Stimulated activated CD8-positive, alpha-beta memory T cell treated with anti-CD3 and anti-CD28 coated beads, Interleukin-12 subunit alpha, Interleukin-12 subunit beta, amount 100 ng/mL, for 1 hour (primary cell): ENCODE results near the gene NUP214.
"Not testable (repeated sequence)": the region's sequence is repeated elsewhere in the genome, so short reads cannot be mapped to it uniquely, and the experiment has no call there.

Experiments
- DNase-seq: peaks from one replicate; pipeline ENCODE4 v3.0.0-alpha.2; 2020; ENCODE audit warnings: low read depth

NUP214 gene

DNA sequence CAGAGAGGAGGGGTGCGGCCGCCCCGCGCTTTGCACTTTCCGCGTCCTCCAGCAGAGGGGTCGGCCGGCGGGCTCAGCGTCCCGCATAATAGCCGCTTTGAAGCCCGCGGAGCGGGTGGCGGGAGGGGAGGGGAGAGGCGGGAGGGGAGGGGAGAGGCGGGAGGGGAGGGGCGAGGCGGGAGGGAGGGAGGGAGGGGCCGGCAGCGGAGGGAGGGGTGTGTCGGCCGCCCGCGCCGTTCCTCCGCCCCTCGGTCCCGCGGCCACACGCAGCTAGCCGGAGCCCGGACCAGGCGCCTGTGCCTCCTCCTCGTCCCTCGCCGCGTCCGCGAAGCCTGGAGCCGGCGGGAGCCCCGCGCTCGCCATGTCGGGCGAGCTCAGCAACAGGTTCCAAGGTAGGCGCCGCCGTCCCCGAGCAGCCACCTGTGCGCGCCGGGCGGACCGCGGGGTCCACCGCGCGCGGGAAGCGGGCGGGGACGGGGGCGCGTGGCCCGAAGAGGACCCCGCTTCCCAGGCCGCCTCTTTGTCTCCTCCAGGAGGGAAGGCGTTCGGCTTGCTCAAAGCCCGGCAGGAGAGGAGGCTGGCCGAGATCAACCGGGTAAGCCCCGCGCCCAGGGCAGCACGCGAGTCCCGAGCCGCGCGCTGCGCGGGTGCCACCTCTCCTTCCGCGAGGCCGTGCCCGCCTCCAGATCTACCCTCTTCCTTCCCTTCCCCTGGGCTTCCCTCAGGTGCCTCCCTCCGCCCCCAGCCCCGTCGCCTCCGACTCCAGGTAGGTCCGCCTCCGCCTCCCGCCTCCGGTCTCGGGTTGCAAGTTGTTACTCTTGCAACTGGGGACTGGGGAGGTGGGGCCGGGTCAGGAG, 28.9 kb upstream of the NUP214 start, which contains the start of gene AIF1L:
Gene AIF1L, plus strand, starts transcription at position 263 of the 857 bp plus-strand sequence. Its CDS starts 99 bp downstream, at position 362.
- DNase-seq = no peak

DNA sequence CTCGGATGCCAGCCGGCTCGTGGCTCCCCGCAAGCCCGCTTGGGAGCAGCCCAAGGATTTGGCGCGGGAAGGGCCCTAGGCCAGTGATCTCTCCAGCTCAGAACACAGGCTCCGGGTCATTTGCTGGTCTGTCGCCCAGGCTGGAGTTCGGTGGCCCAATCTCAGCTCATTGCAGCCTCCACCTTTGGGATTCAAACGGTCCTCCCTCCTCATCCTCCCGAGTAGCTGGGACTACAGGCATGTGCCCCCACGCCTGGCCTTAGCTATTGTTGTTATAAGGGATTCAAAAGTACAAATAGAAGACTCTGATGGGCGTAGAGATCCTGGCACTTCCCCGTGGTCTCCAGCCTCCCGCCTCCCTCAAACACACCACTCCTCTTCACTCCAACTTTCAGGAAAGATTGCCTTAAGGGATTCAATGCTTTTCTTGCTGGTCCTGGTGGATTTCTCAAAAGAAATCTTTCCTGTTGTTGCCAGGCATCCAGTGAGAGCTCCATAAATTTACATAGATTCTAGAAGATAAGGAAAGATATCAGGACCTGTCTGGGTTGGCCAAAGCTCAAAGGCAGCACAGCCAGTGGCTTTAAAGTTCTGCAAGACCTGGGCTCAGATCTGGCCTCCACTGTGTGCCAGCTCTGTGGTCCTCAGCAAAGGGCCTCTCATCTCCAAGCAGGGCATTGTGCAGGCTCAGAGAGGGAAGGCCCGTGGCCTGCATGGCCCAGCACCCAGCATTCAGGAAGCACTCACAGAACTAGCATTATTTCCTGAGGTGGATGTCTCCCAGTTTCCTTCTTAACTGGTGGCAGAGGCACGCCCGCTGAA, 28.0 kb upstream of the NUP214 start:
- DNase-seq = no peak

DNA sequence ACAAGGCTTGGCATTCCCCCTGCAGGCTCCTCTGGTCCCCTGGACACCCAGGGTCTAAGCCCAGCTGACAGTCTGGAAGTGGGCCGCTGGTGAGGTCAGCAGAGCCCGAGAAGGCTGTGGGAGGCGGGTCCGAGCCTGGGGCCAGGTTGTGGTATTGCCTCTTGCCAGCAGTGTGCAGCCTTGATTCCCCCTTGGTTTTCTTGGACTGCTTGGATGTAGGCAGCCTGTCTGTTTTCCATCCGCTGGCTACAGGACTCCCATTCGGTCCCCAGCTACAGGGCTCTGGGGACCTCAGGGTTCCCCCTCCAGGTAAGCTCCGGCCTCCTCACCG, 27.5 kb upstream of the NUP214 start:
- DNase-seq = no peak

DNA sequence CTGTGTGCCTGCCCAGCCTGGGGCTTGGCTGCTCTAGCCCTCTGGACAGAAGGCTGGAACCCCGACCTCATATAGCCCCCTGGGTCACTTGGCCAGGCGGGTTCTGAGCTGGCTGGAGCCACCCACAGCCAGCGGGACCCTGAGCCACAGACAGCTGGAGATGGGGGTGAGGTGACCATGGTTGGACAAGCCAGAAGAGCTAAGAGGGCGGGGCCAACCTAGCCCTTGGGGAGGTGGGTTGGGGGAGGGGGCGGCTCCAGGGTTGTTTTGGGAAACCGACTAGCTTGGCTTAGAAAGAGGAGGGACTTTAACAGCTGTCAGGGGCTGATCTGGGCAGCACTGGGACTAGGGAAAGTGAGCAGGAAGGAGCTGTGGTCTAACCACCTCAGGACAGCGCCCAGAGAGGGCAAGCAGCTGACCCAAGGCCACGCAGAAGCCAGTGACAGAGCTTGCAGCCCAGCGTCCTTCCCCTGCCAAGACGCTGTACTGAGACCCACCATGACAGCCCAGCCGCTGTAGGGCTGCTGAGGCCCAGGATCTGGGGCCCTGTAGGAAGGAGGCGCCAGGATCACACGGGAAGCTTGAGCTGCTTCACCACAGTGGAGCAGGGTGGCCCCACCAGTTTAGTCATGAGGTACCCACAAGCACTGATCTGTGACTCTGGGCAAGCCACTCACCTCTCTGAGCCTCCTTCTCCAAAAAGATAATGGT, 26.8 kb upstream of the NUP214 start:
- DNase-seq = no peak

DNA sequence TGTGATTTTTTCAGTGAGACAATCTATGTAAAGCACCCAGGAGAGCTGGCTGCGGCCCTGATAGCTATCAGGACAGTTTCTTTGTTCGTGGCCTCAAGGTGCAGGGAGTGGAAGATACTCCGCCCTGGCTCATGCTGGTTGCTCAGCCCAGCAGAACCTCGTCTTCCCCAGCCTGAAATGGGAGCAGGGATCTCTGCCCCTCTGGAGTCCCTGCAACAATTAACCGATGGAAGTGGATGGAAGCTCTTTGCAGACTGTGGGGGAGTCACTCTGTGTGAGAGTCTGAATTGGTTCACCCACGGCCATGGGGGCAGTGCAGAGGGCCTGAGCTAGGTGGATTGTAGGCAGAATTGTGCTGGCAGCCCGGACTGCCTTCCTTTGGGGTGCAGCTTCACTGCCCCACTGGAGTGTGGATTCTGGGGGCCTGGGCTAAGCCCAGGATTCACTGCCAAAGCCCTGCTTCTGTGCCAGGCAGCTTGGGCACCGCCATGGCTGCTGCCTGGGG, 26.2 kb upstream of the NUP214 start:
- DNase-seq = no peak

DNA sequence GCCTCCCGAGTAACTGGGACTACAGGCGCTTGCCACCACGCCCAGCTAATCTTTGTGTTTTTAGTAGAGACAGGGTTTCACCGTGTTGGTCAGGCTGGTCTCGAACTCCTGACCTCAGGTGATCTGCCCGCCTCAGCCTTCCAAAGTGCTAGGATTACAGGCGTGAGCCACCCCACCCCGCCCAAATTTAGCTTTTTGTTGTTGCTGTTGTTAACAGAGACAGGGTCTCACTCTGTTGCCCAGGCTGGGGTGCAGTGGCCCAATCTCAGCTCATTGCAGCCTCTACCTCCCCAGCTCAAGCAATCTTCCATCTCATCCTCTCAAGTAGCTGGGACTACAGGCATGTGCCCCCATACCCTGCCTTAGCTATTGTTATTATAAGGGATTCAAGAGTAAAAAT, 25.5 kb upstream of the NUP214 start:
- not testable (repeated sequence) for DNase-seq

DNA sequence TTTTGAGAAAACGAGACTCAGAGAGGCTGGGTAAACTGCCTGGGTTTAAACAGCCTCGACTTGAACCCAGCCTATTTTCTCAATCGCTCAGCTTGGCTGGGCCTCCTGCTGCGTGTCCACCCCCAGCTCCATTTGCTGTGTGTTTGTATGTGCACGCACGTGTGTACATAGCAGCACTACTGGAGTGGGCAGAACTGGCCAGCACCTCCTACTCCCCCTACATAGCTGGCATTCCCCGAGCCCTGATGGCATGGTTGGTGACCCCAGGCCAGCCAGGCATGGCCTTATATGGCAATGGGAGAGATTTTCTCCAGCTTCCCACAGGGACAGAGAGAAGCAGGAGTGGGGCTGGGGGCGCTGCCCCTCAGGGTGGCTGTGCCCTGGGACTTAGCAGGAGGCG, 24.9 kb upstream of the NUP214 start:
- DNase-seq = no peak

DNA sequence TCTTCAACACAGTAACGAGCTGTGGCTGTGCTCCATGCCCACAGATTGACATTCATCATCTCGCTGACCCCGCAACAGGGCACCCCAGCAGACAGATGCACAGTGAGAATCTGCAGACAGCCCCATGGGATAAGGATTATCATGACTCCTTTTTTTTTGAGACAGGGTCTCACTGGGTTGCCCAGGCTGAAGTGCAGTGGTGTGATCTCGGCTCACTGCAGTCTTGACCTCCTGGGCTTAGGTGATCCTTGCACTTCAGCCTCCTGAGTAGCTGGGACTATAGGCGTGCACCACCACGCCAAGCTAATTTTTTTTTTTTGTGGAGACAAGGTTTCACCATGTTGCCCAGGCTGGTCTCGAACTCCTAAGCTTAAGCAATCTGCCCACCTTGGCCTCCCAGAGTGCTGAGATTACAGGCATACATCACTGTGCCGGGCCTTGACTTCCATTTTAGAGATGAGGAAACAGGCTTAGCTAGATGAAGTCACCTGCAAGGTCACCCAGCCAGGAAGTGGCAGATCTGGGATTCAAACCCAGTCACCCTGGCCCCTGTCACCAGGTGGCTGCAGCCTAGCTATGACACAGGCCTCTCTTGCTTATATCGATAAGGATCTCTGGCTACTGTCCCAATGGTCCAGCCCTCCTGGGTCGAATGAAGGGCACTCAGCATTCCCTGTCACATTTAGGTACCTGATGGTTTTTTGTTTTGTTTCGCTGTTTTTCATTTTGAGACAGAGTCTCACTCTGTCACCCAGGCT, 24.0 kb upstream of the NUP214 start:
- no peak for DNase-seq

DNA sequence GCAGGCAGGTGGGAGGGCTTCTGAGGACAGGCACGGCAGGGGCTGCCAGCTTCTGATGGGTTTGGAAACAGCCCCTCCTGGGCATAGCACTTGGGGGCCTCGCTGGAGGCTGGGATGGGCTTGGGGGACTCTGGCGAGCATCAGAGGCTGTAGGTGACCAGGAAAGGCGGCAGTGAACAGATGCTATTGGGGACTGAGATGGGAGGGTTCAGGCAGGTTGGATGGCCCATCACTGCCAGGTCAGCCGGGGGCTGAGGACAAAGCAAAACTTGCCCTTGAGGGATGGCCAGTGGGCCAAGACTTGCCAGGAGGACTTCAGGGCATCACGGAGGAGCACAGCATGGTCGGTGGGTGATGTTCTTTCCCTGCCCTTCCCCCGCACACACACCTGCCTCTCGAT, 22.4 kb upstream of the NUP214 start:
- no peak for DNase-seq

DNA sequence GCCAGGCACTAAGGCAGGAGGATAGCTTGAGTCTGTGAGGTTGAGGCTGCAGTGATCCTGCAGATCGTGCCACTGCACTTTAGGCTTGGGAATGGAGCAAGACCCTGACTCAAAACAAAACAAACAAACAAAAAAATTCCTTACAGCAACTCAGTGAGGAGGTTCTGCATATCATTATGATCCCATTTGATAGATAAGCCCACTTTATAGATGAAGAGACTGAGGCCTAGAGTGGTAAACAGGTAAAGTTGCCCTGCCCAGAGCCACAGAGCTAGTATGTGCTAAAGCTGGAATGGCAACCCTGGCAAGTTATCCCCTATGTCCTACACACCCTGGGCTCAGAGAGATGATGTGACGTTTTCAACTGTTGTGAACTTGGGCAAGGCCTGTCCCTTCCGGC, 21.9 kb upstream of the NUP214 start:
- no peak for DNase-seq

DNA sequence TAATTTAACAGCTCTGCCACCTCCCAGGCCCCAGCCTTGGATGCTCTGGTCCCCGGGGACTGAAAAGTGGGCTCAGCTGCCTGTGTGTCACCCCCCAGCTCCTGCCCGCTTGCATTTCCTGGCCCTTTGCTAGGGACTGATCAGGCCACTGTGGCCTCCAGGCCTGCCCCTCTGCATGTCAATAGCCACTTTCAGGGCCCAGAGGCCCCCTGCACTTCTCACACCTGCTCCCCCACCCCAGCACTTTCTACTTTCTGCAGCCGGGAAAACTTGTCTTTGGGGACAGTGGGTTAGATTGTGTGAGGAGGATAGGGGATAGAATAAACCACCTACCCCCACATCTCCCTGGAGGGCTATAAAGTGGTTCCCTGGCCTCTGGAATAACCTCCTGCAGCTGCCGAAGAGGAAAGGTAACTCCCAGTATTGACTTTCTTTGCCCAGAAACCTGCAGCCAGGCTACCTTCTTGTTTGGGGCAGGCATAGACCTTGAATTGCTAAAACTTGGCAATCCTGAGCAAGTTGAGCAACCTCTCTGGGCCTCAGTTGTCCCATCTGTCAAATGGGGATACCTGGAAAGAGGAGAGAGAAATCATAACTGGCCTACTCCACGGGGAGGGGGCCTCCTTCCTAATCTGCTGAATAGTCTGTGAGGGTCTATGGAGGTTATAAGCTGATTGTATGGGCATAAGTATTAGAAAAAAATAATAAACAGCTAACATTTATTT, 21.2 kb upstream of the NUP214 start:
- DNase-seq = no peak

DNA sequence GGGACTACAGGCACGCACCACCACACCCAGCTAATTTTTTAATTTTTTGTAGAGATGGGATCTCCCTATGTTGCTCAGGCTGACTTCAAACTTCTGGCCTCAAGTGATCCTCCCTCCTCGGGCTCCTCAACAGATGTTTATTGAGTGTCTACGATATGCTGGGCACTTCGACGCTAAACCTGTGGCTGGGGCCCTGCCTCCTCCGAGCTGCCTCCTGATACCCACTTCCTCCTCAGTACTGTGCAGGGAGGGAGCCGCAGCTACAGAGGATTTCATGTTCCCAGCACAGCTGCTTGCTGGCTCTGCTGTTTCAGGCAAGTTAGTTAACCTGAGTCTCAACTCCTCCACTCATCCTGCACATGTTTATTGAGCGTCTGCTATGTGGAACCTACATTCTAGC, 19.4 kb upstream of the NUP214 start:
- DNase-seq = no peak

DNA sequence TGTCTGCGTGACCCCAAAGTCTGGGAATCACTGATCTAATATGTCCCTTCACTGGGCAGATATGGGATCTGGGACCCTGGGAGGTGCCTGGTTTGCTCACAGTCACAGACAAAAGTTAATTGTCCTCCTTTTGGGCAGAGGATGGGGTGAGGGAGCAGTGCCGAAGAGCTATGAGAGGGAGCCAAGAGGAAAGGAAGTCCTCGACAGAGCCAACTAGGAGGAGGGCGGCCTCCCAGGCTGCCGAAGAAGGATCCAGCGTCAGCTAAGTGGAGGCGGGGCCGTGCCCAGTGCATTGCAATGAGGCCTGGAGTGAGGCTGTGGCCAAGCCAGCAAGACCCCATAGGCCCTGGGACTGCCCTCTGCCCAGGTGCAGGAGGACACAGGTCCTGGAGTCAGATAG, 17.6 kb upstream of the NUP214 start:
- no peak for DNase-seq

DNA sequence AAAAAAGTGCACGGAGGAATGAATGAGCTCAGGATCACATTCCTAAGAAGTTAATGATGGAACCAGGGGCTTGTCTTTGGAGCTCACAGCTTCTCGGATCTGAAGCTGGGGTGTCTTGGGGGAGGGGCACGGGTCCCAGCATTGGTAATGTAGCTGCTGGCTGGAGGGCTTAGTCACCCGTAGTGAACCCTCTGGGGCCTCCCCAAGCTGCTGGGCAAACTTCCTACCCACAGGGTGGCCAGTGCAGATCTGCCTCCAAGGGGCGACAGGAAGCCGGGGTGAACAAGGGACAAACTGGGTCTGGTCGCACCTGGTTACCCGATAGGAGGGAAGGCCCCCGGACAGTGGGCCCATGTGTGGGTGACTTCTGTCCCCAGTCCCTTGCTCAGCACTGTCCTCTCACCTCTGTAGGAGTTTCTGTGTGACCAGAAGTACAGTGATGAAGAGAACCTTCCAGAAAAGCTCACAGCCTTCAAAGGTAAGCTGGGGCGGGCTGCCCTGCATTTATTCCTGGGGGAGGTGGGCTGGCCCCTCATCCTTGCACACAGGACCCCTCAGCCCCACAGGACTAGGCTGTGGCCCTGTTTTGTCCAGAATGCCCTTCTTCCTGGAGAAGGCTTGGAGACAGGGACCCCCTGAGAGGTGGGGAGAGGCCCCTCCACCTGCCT, 14.1 kb upstream of the NUP214 start:
- DNase-seq = no peak

DNA sequence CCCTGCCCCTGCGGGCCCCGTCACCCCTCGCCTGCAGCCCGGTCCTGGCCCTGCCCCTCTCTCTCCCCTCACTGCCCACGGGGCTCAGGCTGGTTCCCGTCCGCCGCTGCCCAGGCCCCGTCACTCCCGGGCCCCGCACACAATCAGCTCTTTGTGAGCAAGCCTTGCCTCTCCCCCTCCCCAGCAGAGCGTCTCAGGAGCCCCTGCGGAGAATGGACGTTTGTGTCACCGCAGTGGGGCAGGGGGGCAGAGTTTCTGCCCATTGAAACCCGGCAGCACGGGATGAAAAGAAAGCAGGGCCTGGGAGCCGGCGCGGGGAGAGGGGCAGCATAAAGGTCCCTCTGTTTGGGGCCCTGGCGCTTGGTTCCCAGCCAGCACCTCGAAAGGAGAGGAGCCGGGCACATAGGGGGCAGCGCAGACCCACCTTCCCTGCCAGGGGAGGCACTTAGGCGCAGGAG, 13.5 kb upstream of the NUP214 start:
- no peak for DNase-seq

DNA sequence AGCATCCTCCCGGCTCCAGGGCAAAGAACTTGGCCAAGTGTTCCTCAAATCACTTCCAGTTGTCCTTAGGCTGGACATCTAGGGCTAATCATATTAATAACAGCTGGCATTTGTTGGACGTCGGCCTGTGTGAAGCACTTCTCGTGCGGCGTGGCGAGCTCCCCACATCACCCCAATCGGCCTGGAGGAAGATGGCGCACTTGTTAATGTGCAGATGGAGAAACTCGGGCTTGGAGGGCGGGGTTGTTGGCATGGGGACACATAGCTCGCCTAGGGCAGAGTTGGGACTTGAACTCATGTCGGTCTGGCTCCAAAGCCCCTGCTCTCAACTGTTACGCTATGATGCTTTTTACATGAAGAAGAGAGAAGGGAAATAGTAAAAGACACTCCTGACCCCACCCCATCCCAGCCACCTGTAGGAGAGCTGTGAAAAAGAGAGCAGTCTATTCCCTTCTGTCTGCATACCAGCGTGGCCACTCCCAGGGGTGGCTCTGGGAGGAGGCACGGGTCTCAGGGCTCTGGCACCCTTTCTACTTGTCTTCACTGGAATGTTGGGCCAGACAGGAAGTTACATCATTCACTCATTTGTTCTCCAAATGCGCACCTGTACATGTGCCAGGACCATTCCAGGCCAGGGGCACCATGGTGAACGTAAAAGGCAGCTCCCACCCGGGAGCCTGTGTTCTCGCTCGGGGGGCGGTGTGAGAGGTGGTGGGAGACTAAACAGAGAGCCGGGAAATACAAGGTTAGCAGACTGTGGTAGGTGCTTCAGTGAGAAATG, 12.8 kb upstream of the NUP214 start:
- DNase-seq = no peak

DNA sequence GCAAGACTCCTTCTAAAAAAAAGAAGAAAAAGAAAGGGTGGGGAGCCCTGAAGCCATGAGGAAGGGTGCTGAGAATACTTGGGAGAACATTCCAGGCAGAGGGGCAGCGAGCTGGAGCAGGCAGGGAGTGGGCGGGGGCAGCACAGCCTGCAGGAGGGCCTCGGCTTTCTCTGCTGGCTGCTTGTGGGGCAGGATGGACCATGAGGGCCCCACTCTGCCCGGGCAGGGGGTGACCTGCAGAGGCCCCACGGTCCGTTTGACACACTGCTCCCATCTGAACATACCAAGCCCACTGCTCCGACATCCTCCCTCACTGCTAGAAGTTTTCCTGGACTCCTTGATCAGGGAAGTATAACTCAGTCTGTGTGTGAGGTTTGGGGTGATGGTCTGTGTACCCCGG, 11.7 kb upstream of the NUP214 start:
- no peak for DNase-seq

DNA sequence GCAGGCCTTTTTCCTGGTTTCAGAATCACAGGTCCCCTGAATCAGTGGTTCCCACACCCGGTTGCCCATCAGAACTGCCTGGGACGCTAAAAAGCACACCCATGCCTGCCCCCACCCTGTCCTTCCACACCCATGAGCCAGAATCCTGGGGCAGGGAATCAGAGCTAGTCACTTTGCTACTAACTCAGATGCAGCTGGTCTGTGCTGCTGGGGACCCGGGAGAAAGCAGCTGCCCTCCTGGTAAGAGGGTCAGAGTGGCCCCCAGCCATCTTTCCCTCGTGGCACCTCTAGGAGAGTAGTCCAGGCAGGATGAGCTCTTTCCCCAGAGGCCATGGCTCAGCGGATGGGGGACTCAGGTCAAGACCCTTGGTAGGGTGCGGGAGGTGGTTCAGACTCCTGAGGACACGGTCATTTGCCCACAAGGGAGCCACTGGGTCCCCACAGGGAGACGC, 11.3 kb upstream of the NUP214 start:
- DNase-seq = no peak

DNA sequence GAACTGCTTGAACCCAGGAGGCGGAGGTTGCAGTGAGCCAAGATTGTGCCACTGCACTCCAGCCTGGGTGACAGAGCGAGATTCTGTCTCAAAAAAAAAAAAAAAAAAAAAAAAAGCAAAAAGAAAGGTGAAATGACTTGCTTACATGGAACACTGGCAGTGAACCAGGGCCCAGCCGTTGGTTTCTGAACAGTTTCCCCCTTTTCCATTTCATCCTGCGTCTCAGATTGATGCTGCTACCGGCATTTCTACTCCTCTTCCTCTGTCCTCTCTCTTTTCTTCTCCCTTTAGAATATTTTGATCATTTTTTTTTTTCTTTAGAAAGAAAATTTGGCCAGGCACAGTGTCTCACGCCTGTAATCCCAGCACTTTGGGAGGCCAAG, 10.0 kb upstream of the NUP214 start:
- DNase-seq = not testable (repeated sequence)
